Colonic mucosa (tissue), 4 donors: ENCODE measurements around the gene SLC22A7. TPM values are rescaled to one million over a fixed set of nuclear protein-coding genes. Genes with fewer than 3 reads are reported as not detected.

Experiments
- DNase-seq: peaks from one replicate; pipeline ENCODE4 v3.0.0-alpha.2; 2020
- H3K27ac ChIP-seq: fragments of 200-600 bp; one replicate; pipeline ENCODE4 v1.8.0; 2021
- H3K27me3 ChIP-seq: fragments of 200-600 bp; one replicate; pipeline ENCODE4 v1.8.0; 2021
- H3K36me3 ChIP-seq: fragments of 200-600 bp; one replicate; pipeline ENCODE4 v1.8.0; 2021
- H3K4me1 ChIP-seq: fragments of 200-600 bp; one replicate; pipeline ENCODE4 v1.8.0; 2021; ENCODE audit warnings: mild to moderate bottlenecking
- H3K4me3 ChIP-seq: fragments of 200-600 bp; one replicate; pipeline ENCODE4 v1.8.0; 2021
- H3K9ac ChIP-seq, 2 donors: one replicate each; pipeline ENCODE4 v1.7.0; 2013; ENCODE audit warnings: control low read depth in 2 of 2, low read depth in 2 of 2, low read length in 2 of 2
- H3K9me3 ChIP-seq: fragments of 200-600 bp; one replicate; pipeline ENCODE4 v1.8.0; 2021
- CTCF ChIP-seq: fragments of 200-600 bp; IDR thresholded peaks from one replicate; pipeline ENCODE4 v1.8.0; 2022; ENCODE audit warnings: antibody characterized with exemption, mild to moderate bottlenecking
- intact Hi-C: fragments of 100-400 bp; cut with DNase I; formaldehyde crosslinking; loops from one replicate; pipeline ENCODE4 v1.14.1; 2022
- total RNA-seq, 2 donors: library from RNA; stranded (reverse); fragmentation: NEBNext Ultra II Directional in 1 of 2; extraction: Animal tissue kit (Norgen Biotek cat#: 25700) in 1 of 2; gene quantifications; one replicate each; pipeline ENCODE4 v1.2.1, GENCODE V29; 2021
- donor health status: healthy.
- donor health status: DM: no; HTN: no; CAD: no.
- donor health status: DM: no; HTN: no; CAD: no.

The SLC22A7 gene
- total RNA-seq, 2 donors from 2014 or later = not detected

DNA sequence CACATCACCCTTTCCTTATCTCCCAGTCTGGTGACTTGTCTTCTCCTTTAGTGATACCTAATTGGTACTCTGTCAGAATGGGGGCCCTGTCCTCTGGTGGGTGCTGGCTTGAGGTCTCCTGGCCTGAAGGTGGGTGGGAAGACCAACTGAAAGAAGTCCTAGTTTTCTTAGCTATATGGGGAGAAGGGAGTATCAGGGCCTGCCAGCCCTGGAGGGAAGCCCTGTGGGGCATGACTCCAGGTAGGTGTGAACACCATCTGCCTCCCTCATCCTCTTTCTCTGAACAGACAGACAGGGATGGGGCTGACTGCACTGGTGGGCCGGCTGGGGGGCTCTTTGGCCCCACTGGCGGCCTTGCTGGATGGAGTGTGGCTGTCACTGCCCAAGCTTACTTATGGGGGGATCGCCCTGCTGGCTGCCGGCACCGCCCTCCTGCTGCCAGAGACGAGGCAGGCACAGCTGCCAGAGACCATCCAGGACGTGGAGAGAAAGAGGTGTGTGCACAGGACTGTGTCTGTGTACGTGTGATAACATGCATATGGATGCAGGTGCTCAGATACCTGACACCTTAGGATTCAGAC lies 5.8 kb downstream of the SLC22A7 start:
- DNase-seq = no peak
- Histone ChIP-seq H3K4me3 (no peak overlapping the region), H3K36me3 (no peaks in the 10 kb centered on the region), H3K4me1 (no peaks in the 10 kb centered on the region), H3K27me3 (no peaks in the 10 kb centered on the region), H3K9ac (no peak overlapping the region), H3K27ac (no peak overlapping the region), H3K9me3 (no peaks in the 10 kb centered on the region)
- intact Hi-C loops = no loop called here
- no peak for TF ChIP-seq CTCF

GRCh38 chr6:43304361-43304760 lies 6.3 kb downstream of the SLC22A7 start:
- Histone ChIP-seq H3K27me3 (no peaks in the 10 kb centered on the region), H3K4me1 (no peaks in the 10 kb centered on the region), H3K36me3 (no peaks in the 10 kb centered on the region), H3K4me3 (no peak overlapping the region), H3K9me3 (no peaks in the 10 kb centered on the region), H3K27ac (no peak overlapping the region), H3K9ac (no peak overlapping the region)
- intact Hi-C loops = no loop called here
- DNase-seq = no peak
- TF ChIP-seq CTCF = no peak

- no peak for TF ChIP-seq CTCF
- no peak overlapping the region for H3K9ac ChIP-seq
- H3K27me3 ChIP-seq = no peaks in the 10 kb centered on the region
- no peaks in the 10 kb centered on the region for H3K9me3 ChIP-seq
- no peaks in the 10 kb centered on the region for H3K36me3 ChIP-seq
- no peaks in the 10 kb centered on the region for H3K4me1 ChIP-seq
- H3K4me3 ChIP-seq = no peak overlapping the region
- no peak for DNase-seq
- no peak overlapping the region for H3K27ac ChIP-seq
- intact Hi-C loops = no loop called here
These were observed 6.8 kb downstream of the SLC22A7 start for GRCh38 chr6:43304882-43305281.

- H3K4me1 ChIP-seq = no peaks in the 10 kb centered on the region
- no peak overlapping the region for H3K27ac ChIP-seq
- no peaks in the 10 kb centered on the region for H3K9me3 ChIP-seq
- no peak for TF ChIP-seq CTCF
- no peaks in the 10 kb centered on the region for H3K36me3 ChIP-seq
- H3K27me3 ChIP-seq = no peaks in the 10 kb centered on the region
- intact Hi-C loops = no loop called here
- no peak overlapping the region for H3K9ac ChIP-seq
- no peak for DNase-seq
- H3K4me3 ChIP-seq = no peak overlapping the region
These were observed 8.0 kb downstream of the SLC22A7 start for GRCh38 chr6:43306086-43306485.

DNA sequence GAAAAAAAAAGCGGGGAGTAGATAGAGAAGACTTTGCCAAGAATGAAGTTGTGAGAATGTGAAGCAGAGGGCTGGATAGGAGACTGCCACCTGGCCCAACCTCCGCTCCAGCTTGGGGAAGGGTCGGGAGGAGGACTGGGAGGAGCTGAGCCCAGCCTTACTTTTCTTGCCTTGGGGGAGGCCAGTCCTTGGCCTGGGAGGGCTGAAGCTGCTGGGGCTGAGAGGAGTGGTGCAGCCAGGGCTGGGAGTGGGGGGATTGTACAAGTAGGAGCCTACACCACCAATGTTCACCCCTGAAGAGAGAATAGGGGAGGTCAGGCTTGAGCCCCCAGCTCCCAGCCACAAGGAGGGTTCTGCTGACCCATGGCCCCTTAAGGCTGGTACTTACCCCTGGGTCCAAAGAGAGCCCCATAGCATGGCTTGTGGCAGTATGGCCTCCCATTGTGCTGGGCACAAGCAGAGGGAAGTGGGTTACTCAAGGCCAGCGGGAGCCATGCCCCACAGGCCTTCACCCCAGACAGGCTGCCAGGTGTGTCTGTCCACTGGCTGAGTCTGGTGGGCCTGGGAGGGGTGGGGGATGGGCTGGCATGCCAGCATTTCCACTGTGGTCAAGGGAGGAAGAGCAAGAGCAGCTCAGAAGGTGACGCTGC lies 9.5 kb downstream of the SLC22A7 start:
- no peak for DNase-seq
- intact Hi-C loops = no loop called here
- H3K9ac ChIP-seq = no peak overlapping the region
- no peak for TF ChIP-seq CTCF
- H3K27ac ChIP-seq = no peak overlapping the region
- H3K4me1 ChIP-seq = no peaks in the 10 kb centered on the region
- H3K9me3 ChIP-seq = no peaks in the 10 kb centered on the region
- H3K36me3 ChIP-seq = no peaks in the 10 kb centered on the region
- H3K4me3 ChIP-seq = no peak overlapping the region
- no peaks in the 10 kb centered on the region for H3K27me3 ChIP-seq
